ENCODE data around the gene DDX17. TPM values are rescaled to one million over a fixed set of nuclear protein-coding genes. Genes with fewer than 3 reads are reported as not detected.

DDX17 gene
- total RNA-seq, 1 donor from 2014 or later, result 521 TPM

- DNase-seq (ENCODE audit: low read depth) (no peak), FAIRE-seq (no peak)
- TF ChIP-seq, protein P1, sequence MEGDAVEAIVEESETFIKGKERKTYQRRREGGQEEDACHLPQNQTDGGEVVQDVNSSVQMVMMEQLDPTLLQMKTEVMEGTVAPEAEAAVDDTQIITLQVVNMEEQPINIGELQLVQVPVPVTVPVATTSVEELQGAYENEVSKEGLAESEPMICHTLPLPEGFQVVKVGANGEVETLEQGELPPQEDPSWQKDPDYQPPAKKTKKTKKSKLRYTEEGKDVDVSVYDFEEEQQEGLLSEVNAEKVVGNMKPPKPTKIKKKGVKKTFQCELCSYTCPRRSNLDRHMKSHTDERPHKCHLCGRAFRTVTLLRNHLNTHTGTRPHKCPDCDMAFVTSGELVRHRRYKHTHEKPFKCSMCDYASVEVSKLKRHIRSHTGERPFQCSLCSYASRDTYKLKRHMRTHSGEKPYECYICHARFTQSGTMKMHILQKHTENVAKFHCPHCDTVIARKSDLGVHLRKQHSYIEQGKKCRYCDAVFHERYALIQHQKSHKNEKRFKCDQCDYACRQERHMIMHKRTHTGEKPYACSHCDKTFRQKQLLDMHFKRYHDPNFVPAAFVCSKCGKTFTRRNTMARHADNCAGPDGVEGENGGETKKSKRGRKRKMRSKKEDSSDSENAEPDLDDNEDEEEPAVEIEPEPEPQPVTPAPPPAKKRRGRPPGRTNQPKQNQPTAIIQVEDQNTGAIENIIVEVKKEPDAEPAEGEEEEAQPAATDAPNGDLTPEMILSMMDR (IDR thresholded peaks at IDR 0.05; ENCODE audit: insufficient read depth, low read length, severe bottlenecking), result no peak
- Histone ChIP-seq H3K27me3 (ENCODE audit: control insufficient read depth, insufficient read depth, low read length) (no peaks in the 10 kb centered on the region), H3K4me3 (ENCODE audit: low read depth, low read length) (no peak overlapping the region), H3K36me3 (ENCODE audit: control insufficient read depth, insufficient read depth, low read length) (peaks cover 15% of the 10 kb centered on the region)
These were observed 23.3 kb downstream of the DDX17 start for GRCh38 chr22:38482662-38483308.

- peaks cover 13% of the 10 kb centered on the region for H3K36me3 ChIP-seq (ENCODE audit: control insufficient read depth, insufficient read depth, low read length)
- FAIRE-seq (no peak), DNase-seq (ENCODE audit: low read depth) (no peak)
- TF ChIP-seq, protein P1 (IDR thresholded peaks at IDR 0.05; ENCODE audit: insufficient read depth, low read length, severe bottlenecking), result no peak
- H3K4me3 ChIP-seq (ENCODE audit: low read depth, low read length), result no peak overlapping the region
- no peaks in the 10 kb centered on the region for H3K27me3 ChIP-seq (ENCODE audit: control insufficient read depth, insufficient read depth, low read length)
These were observed 24.2 kb downstream of the DDX17 start for GRCh38 chr22:38481871-38482332.

DNA sequence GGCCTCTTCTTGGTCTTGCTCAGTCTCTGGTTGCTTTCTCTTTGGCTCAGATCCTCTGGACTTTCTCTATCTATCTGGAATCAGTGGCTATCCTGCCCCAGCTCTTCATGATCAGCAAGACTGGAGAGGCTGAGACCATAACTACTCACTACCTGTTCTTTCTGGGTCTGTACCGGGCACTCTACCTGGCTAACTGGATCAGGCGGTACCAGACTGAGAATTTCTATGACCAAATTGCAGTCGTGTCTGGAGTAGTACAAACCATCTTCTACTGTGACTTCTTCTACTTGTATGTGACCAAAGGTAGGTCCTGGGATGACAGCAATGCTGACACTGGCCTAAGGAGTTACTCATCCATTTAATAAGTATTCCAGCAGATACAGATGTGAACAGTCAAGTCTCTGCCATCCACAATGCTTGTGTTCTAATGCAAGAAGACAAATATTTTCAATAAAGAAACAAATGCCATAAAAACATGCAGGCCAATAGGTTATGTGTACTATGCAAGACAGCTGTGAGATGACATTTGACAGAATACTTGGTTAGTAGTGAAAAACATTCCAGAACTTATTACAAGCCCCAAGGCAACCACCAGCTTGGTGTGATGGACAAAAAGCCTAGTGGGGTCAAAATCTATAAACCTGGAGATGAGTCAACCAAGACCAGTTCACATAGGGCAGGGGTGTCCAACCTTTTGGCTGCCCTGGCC is 24.8 kb downstream of the DDX17 start:
- FAIRE-seq (no peak), DNase-seq (ENCODE audit: low read depth) (no peak)
- TF ChIP-seq, protein P1 (IDR thresholded peaks at IDR 0.05; ENCODE audit: insufficient read depth, low read length, severe bottlenecking), result no peak
- no peaks in the 10 kb centered on the region for H3K27me3 ChIP-seq (ENCODE audit: control insufficient read depth, insufficient read depth, low read length)
- no peak overlapping the region for H3K4me3 ChIP-seq (ENCODE audit: low read depth, low read length)
- peaks cover 12% of the 10 kb centered on the region for H3K36me3 ChIP-seq (ENCODE audit: control insufficient read depth, insufficient read depth, low read length)

- no peak overlapping the region for H3K4me3 ChIP-seq (ENCODE audit: low read depth, low read length)
- DNase-seq (ENCODE audit: low read depth), result no peak
- TF ChIP-seq, protein P1 (IDR thresholded peaks at IDR 0.05; ENCODE audit: insufficient read depth, low read length, severe bottlenecking), result no peak
- peaks cover 5% of the 10 kb centered on the region for H3K36me3 ChIP-seq (ENCODE audit: control insufficient read depth, insufficient read depth, low read length)
- no peak for FAIRE-seq
- no peaks in the 10 kb centered on the region for H3K27me3 ChIP-seq (ENCODE audit: control insufficient read depth, insufficient read depth, low read length)
These were observed 26.8 kb downstream of the DDX17 start for GRCh38 chr22:38479096-38479837.

DNA sequence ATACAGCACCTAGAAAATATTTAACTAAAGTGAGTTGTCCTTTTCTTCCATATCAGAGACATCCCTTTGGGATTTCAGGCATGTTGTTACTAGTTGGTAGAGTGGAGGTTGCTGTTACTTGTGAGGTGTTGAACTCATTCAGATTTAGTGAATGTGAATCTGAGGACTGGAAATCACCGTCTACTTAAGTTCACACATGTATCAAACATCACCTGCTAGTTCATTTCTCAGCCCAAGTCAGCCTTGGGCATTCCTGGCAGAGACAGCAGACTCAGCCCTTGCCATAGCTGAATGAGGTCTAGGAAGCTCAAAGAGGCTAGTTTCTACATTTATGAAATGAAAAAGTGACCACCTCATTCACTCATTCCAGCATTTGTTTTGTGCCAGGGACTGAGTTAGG is 28.5 kb downstream of the DDX17 start:
- Histone ChIP-seq H3K4me3 (ENCODE audit: low read depth, low read length) (no peak overlapping the region), H3K27me3 (ENCODE audit: control insufficient read depth, insufficient read depth, low read length) (no peaks in the 10 kb centered on the region), H3K36me3 (ENCODE audit: control insufficient read depth, insufficient read depth, low read length) (peaks cover 2% of the 10 kb centered on the region)
- DNase-seq (ENCODE audit: low read depth) (peak; percentile 82), FAIRE-seq (no peak)
- TF ChIP-seq, protein P1 (IDR thresholded peaks at IDR 0.05; ENCODE audit: insufficient read depth, low read length, severe bottlenecking), result no peak

Data from bronchial epithelial cell (primary cell).